Measurements from ENCODE around the gene MMP24.
A peak's percentile ranks its signal among the peaks of the same experiment; 100 is the strongest.
"Not testable (repeated sequence)": the region's sequence is repeated elsewhere in the genome, so short reads cannot be mapped to it uniquely, and the experiment has no call there.

MMP24 gene

DNA sequence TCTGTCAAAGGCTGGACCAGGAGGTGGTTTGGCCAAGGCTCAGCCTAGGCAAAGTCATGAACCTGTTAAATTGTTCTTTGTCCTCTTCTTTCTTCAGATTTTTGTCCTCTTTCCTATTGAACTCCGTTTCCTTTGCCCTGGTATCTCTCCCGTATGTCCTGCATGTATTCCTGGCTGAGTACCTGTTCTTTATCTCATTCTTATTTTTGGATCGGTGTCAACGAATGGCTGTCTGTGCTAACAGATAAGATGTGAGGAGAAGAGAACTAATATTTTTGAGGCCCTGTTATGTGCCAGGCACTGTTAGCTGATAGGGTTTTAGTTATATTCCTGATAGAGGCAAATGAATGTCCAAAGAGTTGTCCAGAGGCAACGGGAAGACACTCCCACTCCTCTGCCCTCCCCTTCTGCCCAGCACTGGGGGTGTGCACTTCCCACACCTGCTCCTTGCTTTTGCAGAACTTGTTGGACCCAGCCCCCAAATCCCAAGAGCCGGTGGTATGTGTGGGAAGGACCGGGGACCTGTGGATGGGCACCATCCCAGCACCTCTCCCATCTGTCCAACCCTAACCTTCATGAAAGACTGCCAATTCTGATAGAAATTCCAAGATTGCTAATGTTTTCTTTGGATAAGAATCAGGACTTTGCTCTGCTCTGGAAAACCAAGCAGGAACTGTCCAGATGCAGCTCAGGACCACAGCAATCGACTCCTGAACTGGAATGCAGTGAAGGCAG, 30.9 kb downstream of the MMP24 start:
- DNase-seq (ENCODE audit: low spot score): no peak

DNA sequence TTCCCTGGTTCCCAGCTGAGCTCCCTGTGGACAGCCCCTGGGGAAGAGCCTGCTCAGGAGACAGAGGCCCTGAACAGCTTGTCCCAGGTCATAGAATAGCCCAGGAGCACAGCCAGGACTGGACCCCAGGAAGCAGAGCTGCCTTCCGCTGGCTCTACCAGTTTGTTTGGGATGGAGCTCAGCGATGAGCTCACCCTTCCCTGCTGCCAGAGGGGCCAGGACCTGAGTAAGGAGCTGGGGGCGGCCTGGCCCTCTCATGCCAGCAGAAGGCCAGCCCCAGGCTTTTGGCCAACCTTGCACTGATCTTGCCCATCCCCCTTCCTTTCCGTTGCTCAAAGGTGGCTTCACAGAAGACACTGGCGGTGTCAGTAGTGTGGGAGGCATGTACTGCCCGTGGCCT, 33.9 kb downstream of the MMP24 start:
- no peak for DNase-seq (ENCODE audit: low spot score)

DNA sequence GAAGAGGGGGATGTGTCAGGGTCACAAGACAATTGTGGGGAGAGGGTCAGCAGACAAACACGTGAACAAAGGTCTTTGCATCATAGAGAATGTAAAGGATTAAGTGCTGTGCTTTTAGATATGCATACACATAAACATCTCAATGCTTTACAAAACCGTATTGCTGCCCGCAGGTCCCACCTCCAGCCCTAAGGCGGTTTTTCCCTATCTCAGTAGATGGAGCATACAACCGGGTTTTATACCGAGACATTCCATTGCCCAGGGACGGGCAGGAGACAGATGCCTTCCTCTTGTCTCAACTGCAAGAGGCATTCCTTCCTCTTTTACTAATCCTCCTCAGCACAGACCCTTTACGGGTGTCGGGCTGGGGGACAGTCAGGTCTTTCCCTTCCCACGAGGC, 35.8 kb downstream of the MMP24 start:
- DNase-seq (ENCODE audit: low spot score): not testable (repeated sequence)

DNA sequence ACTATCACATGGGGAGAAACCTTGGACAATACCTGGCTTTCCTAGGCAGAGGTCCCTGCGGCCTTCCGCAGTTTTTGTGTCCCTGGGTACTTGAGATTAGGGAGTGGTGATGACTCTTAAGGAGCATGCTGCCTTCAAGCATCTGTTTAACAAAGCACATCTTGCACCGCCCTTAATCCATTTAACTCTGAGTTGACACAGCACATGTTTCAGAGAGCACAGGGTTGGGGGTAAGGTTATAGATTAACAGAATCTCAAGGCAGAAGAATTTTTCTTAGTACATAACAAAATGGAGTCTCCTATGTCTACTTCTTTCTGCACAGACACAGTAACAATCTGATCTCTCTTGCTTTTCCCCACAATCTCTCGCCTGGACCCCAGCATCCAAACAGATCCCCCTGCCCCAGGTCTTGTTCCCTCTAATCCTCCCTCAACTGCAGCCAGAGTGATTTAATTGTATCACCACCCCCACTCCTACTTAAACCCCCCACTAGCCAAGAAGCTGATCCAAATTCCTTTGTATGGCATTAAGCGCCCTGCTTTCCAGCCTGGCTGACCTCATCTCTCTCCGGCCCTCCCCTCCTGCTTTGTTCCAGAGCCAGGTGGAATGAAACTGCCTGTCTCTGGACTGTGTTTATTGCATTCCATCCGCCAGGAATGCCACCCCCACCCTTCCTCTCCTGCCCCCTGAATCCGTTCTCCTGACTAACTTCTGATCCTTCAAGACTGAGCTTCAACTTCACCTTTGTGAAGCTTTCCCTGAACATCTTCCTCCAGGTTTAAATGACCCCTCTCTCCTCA, 36.4 kb downstream of the MMP24 start:
- peak; percentile 66 for DNase-seq (ENCODE audit: low spot score)

DNA sequence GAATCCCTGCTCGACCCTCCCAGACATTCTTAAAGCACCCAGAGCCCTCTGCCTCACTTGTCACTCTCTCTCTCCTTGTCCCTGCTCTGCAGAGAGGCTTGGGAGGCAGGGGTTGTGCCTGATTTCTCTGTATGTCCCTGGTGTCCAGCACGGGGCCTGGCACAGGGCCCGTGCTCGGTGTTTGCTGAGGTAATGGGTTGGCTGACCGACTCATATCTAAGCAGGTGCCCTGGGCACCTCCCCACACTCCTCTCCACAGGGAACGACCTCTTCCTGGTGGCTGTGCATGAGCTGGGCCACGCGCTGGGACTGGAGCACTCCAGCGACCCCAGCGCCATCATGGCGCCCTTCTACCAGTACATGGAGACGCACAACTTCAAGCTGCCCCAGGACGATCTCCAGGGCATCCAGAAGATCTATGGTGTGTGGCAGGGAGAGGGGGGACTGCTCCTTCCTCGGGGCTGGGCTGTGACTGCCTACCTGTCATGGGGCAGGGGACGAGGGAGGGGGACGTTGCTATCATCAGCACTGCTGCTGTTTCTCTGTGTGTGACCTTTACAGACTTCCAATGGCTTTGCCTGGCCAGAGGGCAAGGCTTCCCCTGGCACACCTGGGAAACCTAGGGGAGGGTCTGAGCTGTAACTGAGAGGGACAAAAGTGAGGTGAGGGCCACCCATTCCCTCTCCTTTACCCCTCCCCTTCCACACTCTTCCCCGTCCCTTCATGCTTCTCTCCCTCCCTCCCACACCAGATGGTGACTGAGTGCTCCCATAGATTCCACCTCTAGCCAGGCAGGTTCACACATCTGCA, 37.2 kb downstream of the MMP24 start:
- no peak for DNase-seq (ENCODE audit: low spot score)

DNA sequence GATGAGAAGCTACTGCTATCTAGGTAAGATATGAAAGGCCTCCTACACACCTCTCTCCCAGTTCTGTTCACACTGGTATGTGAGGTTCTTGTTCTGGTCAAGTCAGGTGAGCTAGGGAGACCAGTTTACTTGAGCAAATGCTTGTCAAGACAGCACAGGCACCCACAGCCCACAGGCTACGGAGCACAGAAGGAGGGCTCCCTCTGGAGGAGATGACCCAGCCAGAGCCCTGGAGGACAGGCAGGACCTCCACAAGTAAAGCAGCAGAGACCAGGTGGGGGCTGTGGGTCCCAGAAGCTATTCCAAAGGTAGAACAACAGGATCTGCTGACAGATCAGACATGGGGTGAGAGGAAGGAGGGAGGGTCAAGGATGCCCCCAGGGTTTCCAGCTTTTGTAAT, 38.3 kb downstream of the MMP24 start:
- no peak for DNase-seq (ENCODE audit: low spot score)

DNA sequence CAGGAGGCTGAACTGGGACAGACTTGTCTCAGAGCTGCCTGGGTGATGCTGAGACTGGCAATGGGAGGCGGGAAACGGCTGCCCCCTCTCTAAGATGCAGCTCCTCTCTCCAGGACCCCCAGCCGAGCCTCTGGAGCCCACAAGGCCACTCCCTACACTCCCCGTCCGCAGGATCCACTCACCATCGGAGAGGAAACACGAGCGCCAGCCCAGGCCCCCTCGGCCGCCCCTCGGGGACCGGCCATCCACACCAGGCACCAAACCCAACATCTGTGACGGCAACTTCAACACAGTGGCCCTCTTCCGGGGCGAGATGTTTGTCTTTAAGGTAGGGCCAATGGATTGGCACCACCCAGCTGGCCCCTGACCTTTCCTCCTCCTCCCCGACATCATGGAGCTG, 40.6 kb downstream of the MMP24 start:
- no peak for DNase-seq (ENCODE audit: low spot score)

DNA sequence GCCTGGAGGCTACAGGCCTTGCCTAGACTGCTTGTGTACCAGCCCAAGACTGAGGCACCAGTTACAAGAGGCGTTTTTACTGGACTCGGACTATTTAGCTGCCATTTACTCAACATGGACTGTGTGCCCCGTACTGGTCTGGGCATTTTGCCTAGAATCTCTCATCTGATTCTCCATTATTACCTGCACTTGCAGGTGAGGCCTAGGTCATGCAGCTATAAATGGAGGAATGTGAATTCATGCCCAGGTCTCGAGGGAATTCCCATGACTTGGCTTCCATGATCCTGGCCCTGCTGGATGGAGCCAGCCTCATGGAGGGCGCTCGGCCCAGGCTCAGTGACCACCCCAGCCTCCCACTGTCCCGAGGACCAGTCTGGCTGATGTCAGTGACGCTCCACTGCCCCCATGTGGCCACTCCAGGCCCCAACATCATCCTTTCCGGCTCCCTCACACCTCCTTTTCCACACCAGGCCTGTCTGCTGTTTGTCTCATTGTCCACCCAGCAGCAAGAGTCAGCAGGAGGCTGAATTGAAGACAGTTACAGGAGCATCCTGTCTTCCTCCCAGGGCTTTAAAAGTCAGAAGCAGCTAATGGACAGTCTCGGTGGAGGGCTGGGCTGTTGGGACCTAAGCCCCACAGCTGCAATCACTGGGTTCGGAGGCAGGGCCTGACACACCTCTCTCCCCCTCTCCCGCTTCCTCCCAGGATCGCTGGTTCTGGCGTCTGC, 42.7 kb downstream of the MMP24 start:
- peak; percentile 82 for DNase-seq (ENCODE audit: low spot score)

DNA sequence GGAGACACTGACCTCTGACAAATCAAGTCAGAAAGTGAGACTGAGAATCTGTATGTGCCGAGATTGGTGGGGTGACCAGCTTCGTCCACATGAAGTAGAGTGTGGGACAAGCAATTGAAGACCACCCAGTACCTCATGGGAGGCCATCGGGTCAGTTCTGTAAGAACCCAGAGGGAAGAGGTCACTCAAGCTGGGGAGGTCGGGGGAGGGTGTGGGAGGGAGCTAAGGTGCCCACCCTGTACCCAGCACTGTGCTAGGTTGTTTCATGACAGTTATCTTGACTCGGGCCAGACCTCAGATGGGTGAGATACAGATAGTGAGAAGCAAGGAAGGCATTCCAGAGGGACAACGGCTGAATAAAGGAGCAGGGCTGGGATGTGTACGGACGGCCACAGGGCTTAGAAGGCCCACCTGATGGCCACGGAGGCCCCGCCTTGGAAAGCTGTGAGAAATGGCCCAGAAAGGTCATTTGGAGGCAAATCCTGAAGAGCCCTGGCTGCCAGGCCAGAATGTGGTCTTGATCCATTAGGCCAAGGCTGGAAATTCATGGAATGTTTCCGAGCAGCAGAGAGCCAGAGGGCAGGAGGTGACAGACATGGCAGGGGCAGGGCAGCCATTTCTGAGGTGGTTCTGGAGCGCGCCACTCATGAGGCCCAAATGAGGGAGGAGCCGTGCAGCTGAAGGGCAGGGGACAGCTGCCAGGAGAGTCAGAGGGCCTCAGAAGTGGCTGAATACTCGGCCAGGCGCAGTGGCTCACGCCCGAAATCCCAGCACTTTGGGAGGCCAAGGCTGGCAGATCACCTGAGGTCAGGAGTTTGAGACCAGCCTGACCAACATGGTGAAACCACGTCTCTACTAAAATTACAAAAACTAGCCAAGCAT, 43.8 kb downstream of the MMP24 start:
- DNase-seq (ENCODE audit: low spot score): no peak

DNA sequence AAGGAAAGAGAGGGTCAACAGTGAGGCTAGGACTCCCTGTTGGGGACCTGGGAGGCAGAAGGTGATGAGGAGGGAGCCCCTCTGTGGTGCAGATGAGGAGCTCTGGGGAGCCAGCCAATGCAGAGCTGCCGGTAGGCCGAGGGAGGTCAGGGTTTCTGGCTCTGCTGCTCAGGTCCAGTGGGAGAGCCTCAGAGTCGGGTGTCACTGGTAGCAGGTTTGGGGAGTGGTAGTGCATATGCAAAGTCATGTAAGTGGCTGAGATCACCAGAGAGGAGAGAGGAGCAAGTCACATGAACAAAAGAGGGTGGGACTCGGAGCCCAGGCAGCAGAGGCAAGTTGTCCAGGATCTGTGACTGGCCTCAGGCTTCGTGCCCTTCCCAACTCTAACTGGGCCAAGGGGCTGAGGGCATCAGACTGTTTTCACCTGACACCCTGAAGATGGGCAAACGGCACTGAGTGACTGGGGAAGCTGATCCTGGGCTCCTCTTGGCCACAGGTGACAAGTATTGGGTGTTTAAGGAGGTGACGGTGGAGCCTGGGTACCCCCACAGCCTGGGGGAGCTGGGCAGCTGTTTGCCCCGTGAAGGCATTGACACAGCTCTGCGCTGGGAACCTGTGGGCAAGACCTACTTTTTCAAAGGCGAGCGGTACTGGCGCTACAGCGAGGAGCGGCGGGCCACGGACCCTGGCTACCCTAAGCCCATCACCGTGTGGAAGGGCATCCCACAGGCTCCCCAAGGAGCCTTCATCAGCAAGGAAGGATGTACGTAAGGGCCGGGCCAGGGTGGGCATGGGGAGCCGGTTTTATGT, 44.8 kb downstream of the MMP24 start:
- no peak for DNase-seq (ENCODE audit: low spot score)

DNA sequence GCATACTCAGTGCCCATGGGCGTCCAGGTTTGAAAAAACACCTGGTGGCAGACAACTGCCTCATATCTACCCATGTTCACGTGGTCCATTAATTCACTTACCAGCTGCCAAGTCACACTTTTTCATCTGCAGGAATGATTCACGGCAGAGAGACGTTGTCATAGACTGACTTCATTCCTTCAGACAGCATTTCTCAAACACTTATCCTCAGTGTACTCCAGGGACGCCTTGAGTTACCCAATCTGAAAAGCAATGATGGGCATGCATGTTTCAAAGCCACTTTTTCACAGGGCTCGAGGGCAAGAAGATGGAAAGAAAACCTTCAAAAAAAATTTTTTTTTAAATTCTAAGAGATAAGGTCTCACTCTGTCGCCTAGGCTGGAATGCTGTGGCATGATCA, 45.4 kb downstream of the MMP24 start:
- DNase-seq (ENCODE audit: low spot score): no peak

DNA sequence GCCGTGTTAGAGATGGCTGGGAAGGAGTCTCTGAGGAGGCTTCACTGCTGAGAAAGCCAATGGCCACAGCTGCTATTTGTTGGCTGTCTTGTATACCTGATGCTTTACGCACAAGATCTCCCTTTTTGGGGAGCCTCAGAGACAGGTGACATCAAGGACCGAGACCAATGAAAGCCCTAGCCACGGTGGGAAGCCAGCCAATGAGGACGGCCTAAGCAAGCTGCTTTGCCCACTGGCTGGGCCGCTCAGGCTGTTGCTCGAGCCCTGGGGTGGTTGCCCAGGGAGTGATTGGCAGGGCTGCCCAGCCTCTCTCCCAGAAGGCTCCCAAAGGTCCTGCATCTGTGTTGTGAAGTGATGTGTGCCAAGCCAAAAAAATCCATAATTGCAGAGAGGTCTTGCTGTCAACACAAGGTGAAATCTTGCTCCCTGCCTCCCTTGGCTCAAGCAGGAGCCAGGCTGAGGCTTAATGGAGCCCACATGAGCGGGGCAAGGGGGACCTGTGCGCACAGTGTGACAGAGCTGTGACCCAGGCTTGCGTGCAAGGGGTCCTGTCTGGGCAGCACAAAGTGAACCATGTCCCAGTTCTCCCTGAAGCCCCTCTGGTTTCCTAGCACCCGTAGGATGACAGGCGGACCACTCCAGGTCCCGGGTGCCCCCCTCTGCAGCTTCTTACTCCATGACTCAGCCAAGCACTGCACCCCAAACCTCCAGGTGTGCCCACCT, 47.1 kb downstream of the MMP24 start:
- DNase-seq (ENCODE audit: low spot score): no peak

DNA sequence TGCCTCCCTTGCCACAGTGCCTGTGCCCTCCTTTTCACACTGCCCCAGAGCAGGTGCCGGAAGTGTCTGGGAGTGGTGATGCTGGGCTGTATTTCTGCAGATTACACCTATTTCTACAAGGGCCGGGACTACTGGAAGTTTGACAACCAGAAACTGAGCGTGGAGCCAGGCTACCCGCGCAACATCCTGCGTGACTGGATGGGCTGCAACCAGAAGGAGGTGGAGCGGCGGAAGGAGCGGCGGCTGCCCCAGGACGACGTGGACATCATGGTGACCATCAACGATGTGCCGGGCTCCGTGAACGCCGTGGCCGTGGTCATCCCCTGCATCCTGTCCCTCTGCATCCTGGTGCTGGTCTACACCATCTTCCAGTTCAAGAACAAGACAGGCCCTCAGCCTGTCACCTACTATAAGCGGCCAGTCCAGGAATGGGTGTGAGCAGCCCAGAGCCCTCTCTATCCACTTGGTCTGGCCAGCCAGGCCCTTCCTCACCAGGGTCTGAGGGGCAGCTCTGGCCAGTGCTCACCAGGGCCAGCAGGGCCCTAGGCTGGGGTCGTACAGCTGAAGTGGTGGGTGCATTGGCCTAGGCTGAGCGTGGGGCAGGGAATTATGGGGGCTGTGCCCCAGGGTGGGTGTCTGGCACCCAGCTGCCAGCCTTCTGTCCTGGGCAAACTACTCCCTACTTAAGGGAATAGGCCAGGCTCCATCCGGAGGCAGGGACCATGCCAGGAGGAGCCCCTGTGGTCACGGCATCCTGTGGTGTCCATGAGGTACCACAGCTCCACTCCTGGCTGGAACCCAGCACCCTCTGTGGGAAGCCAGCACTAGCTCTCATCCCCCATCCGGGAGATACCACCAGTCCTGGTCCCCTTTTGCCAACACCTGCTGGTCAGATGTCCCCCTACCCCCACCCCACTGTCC, 47.9 kb downstream of the MMP24 start:
- DNase-seq (ENCODE audit: low spot score): no peak

DNA sequence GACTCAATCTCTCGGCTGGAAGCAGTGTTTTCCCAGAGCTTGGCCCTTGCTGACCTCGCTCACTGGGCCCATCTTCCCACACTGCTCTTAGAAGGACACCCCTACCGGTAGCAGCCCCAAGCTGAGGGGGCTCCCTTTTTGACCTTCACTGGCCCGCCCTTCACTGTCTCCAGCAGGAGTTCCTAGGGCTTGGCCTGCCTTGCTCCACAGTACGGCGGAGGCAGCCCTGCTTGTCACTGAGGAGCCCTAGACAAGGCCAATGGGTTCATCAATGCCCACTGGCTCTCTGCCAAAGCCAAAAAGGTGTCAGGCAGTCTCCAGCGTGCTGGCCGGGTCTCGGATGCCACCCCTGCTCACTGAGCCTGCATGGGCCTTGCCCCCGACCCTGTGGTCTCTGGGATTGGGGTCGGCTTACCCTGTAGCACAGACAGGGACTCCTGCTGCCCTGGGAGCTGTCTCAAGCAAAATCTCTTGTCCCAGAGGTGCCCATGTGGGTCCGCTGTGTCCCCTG, 49.3 kb downstream of the MMP24 start:
- no peak for DNase-seq (ENCODE audit: low spot score)

DNA sequence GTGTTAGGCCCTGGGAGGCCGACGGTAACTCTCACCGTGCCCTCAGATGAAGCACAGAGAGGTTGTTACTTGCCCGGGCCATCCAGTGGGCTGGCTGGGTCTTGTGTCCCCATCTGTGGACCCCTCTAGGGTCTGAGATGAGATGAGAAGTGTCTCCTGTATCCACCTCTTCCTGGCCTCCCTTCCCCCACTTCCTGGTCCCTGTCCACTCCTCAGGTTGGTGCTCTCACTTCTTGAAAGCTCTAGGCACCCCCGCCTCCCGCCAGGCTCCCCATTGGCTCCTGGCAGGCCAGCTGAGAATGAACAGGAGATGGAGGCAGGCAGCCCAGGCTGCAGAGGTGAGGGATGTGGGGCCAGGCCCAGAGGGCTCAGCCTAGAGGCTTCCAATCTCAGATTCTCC, 49.9 kb downstream of the MMP24 start:
- DNase-seq (ENCODE audit: low spot score): no peak

DNA sequence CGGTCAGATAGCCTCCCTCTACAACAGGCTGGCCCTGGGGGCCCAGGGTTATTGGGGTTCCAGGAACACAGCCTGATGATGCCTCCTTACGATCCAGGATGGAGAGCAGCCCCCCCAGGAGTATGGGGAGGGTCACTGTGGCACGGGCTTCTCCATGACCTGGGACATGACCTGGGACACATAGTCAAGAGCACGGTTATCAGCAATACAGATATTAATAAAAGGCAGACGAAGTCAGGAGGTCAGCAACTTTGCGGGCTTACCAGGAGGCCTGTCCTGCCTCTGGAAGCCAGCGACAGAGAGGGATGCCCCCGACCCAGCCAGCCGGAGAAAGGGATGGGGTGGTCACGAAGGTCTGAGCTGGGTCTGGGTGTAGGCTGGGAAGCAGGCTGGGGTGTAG, 50.6 kb downstream of the MMP24 start:
- no peak for DNase-seq (ENCODE audit: low spot score)

DNA sequence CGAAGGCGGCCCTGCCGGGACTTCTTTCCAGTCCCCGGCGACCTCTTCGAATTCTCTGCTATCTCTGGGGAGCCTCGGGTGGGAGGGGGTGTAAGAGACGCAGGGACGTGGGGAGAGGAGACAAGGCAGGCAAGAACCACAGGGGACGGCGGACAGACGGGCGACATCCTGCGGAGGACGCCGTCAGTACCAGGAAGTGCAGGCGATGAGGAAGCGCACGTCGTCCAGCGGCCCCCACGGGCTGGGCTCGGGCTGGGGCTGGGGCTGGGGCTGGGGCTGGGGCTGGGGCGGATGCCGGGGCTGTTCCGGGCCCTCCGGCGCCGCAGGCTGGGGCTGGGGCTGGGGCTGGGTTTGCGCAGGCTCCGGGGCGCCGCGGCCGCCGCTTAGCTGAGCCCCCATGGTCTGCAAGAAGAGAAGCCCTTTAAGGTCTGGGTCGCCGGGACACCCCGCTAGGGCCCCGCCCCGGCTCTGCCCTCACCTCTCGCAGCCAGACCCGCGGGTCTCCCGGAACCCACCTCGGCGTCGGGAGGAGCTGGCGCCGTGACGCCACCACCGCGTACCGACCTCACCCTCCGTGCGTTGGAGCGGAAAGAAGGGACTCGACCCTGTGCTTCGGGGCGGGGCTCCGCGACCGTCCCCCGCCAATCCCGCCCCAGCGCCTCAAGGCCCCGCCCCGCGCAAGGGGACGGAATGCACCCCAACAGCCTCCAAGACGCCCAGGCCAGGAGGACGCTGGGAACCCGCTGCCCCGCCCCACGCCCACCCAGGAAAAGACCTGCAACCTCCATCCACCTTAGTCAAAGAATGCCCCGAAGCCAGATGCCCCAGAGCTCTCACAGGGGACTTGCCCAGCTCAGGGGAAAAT, 51.3 kb downstream of the MMP24 start, which contains the start of gene MMP24OS:
MMP24OS (minus strand) TSS at position 592 of the 865 bp plus-strand sequence; CDS start at position 399, 193 bp downstream.
- peak; percentile 93 for DNase-seq (ENCODE audit: low spot score)
